SU-DHL-6 (cell line): ENCODE data around the gene OSBPL7.

Source experiments
- EZH2phosphoT487 ChIP-seq: fragments of 200-600 bp; sonication (generic), shearing (Covaris generic); conservative IDR thresholded peaks from 2 replicates; pipeline ENCODE4 v1.6.1; 2018; ENCODE audit warnings: mild to moderate bottlenecking, antibody characterized with exemption, low read length, moderate library complexity, mixed read lengths
- TF ChIP-seq, protein P1 (sequence below): fragments of 200-600 bp; sonication (generic); IDR thresholded peaks from one replicate; pipeline ENCODE4 v1.5.1; 2017; ENCODE audit warnings: antibody characterized with exemption, mild to moderate bottlenecking, low read length, moderate library complexity; ENCODE audit not compliant: insufficient read depth, poor library complexity, severe bottlenecking

DNA sequence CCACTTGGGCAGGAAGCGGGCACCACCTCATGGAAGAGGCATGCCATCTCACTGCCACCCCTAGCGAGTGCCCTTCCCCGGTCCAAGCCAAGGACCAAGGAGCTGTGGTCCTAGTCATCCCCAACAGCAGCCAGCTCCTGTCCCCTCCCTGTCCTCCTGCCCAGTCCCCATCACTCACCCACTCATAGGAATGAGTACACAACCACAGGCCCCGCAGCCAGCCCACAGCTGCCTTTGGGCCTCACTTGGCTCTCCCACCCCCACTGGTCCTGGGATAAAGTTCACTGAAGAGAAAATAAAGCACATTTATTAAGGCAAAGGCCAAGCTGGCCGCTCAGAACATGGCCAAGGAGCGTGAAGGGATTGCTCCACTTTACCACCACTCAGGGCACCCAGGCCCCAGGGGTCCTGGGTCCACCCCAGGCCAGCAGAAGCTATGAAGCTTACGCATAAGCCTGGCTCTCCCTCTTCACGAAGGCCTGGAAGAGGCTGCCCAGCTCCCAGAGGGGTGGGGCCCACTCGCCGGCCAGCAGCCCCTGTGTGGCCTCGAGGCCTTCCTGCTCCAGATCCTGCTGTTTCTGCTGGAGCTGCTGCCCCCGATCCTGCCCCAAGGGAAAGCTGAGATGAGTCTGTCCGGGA, 15.9 kb upstream of the OSBPL7 start:
- TF ChIP-seq, protein P1, sequence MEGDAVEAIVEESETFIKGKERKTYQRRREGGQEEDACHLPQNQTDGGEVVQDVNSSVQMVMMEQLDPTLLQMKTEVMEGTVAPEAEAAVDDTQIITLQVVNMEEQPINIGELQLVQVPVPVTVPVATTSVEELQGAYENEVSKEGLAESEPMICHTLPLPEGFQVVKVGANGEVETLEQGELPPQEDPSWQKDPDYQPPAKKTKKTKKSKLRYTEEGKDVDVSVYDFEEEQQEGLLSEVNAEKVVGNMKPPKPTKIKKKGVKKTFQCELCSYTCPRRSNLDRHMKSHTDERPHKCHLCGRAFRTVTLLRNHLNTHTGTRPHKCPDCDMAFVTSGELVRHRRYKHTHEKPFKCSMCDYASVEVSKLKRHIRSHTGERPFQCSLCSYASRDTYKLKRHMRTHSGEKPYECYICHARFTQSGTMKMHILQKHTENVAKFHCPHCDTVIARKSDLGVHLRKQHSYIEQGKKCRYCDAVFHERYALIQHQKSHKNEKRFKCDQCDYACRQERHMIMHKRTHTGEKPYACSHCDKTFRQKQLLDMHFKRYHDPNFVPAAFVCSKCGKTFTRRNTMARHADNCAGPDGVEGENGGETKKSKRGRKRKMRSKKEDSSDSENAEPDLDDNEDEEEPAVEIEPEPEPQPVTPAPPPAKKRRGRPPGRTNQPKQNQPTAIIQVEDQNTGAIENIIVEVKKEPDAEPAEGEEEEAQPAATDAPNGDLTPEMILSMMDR: no peak
- TF ChIP-seq EZH2phosphoT487: no peak
